Measurements from ENCODE around the gene NABP1.

- TF ChIP-seq CTCF (conservative IDR thresholded peaks at IDR 0.05; ENCODE audit: low read length) (no peak), EZH2phosphoT487 (IDR thresholded peaks at IDR 0.05; ENCODE audit: borderline replicate concordance, low read depth, low read length) (no peak)
Observed at GRCh38 chr2:191696001-191696400, 18.1 kb downstream of the NABP1 start.
